Psoas muscle (tissue), 8 donors: ENCODE measurements around the gene ATAD2B. TPM values are rescaled to one million over a fixed set of nuclear protein-coding genes. Genes with fewer than 3 reads are reported as not detected.

Experiments used
- ATAC-seq, 4 donors: fragments of 200-7000 bp; cut with Tn5 transposase; one replicate each; pipeline ENCODE4 v1.9.1; 2020; ENCODE audit warnings: moderate library complexity in 3 of 4, mild to moderate bottlenecking in 2 of 4
- DNase-seq, 2 donors: peaks; one replicate each; pipeline ENCODE4 v3.0.0-alpha.2; 2020
- H3K27ac ChIP-seq: fragments of 200-600 bp; one replicate; pipeline ENCODE4 v1.8.0; 2022
- H3K27me3 ChIP-seq, 3 donors: fragments of 200-600 bp in 1 of 3; one replicate each; pipeline versions ENCODE4 v1.6.1 to v1.8.0; 2013 to 2022; ENCODE audit warnings: low read length in 2 of 3, mild to moderate bottlenecking in 2 of 3, moderate library complexity in 1 of 3; ENCODE audit not compliant: insufficient read depth in 3 of 3
- H3K36me3 ChIP-seq, 2 donors: fragments of 200-600 bp in 1 of 2; one replicate each; pipeline versions ENCODE4 v1.6.1 to v1.8.0; 2013 to 2022; ENCODE audit warnings: low read depth in 1 of 2, mild to moderate bottlenecking in 1 of 2, moderate library complexity in 1 of 2; ENCODE audit not compliant: insufficient read depth in 1 of 2
- H3K4me1 ChIP-seq: fragments of 200-600 bp; one replicate; pipeline ENCODE4 v1.8.0; 2022
- H3K4me3 ChIP-seq: fragments of 200-600 bp; one replicate; pipeline ENCODE4 v1.8.0; 2022; ENCODE audit warnings: mild to moderate bottlenecking
- H3K9me3 ChIP-seq: fragments of 200-600 bp; one replicate; pipeline ENCODE4 v1.8.0; 2022
- WGBS, 3 donors: extraction: QIAGEN DNeasy Blood & Tissue Kit; methylation state at CpG; one replicate each; pipeline versions ENCODE4 v1.1.6 to v1.1.7; 2013; 5-methylcytosine and 5-hydroxymethylcytosine counted together
- intact Hi-C, 2 donors: fragments of 100-400 bp; cut with DNase I; formaldehyde crosslinking; loops; one replicate each; pipeline versions ENCODE4 v1.11.0 to v1.14.2; 2022
- polyA plus RNA-seq, 3 donors: library from polyadenylated mRNA; stranded (reverse); fragments of 200-250 nt; gene quantifications; one replicate each; pipeline ENCODE4 v1.2.3, GENCODE V29; 2013
- total RNA-seq, 4 donors: library from RNA; stranded (reverse); fragmentation: NEBNext Ultra II Directional in 2 of 4; extraction: Animal tissue kit (Norgen Biotek cat#: 25700) in 2 of 4; gene quantifications; one replicate each; pipeline versions ENCODE4 v1.2.1 to v1.2.4, GENCODE V29; 2021 to 2023
- TF ChIP-seq, protein P1 (sequence below): fragments of 200-600 bp; IDR thresholded peaks from one replicate; pipeline ENCODE4 v1.8.0; 2022; ENCODE audit warnings: antibody characterized with exemption
- donor health status: healthy with polysubstance abuse.
- donor health status: DM: no; HTN: no; CAD: no; lungs with moderate emphysema.
- donor health status: Bipolar disorder and iron deficiency.
- donor health status: healthy.
- donor health status: DM: yes; HTN: yes; CAD: no.
- donor health status: DM: no; HTN: no; CAD: no.
- donor health status: DM: no; HTN: no; CAD: no.
- donor health status: DM: yes; HTN: yes; CAD: no.

The ATAD2B gene
- total and polyA plus RNA-seq, 7 donors, result 2.6 to 12.5 (median 7.7) TPM

DNA sequence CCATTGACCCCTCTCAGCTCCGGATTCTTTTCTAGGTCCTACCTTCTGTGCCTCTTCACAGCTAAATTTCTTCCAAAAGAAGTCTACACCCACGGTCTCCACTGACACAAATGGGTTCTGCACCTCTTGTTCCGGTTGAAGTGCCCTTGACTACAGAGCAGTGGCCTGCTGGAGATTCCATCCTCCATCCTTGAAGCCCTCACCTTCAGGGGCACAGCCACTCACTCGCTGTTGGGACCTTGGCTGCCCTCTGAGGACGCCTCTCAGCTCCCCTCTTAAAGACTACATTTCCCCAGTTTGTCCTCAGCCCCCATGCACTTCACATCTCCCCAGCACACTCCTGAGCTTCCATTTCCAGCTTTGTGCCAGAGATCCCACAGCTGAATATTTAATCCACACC, 226.3 kb downstream of the ATAD2B start:
- Histone ChIP-seq H3K4me3 (no peak overlapping the region), H3K9me3 (no peaks in the 10 kb centered on the region), H3K27ac (no peak overlapping the region), H3K36me3 (peaks cover 0 to 45% of the 10 kb centered on the region in 2 donors), H3K27me3 (no peaks in the 10 kb centered on the region), H3K4me1 (peaks cover 9% of the 10 kb centered on the region)
- TF ChIP-seq, protein P1, sequence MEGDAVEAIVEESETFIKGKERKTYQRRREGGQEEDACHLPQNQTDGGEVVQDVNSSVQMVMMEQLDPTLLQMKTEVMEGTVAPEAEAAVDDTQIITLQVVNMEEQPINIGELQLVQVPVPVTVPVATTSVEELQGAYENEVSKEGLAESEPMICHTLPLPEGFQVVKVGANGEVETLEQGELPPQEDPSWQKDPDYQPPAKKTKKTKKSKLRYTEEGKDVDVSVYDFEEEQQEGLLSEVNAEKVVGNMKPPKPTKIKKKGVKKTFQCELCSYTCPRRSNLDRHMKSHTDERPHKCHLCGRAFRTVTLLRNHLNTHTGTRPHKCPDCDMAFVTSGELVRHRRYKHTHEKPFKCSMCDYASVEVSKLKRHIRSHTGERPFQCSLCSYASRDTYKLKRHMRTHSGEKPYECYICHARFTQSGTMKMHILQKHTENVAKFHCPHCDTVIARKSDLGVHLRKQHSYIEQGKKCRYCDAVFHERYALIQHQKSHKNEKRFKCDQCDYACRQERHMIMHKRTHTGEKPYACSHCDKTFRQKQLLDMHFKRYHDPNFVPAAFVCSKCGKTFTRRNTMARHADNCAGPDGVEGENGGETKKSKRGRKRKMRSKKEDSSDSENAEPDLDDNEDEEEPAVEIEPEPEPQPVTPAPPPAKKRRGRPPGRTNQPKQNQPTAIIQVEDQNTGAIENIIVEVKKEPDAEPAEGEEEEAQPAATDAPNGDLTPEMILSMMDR, result no peak
- 82 to 91% (median 84%) methylated on average over 5 of the region's 5 CpGs for WGBS, 3 donors
- ATAC-seq, result no peak
- intact Hi-C loops, result no loop called here
- DNase-seq, result no peak

DNA sequence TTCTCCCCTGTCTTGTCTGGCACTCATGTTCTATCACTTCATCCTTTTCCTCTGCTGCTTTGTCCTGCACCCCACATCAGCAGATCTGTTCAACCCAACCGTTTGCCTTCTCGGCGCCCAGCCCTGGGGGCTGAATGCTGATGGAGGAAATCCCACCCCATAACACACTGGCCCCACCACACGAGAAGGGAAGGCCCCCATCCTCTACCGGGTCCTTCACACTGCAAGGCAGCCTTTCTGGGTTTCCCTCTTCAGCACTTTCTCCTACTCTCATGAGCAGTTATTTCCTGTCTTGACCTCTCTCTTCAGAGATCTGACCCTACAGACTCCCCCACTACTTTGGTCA, 227.4 kb downstream of the ATAD2B start:
- no peaks in the 10 kb centered on the region for H3K9me3 ChIP-seq

DNA sequence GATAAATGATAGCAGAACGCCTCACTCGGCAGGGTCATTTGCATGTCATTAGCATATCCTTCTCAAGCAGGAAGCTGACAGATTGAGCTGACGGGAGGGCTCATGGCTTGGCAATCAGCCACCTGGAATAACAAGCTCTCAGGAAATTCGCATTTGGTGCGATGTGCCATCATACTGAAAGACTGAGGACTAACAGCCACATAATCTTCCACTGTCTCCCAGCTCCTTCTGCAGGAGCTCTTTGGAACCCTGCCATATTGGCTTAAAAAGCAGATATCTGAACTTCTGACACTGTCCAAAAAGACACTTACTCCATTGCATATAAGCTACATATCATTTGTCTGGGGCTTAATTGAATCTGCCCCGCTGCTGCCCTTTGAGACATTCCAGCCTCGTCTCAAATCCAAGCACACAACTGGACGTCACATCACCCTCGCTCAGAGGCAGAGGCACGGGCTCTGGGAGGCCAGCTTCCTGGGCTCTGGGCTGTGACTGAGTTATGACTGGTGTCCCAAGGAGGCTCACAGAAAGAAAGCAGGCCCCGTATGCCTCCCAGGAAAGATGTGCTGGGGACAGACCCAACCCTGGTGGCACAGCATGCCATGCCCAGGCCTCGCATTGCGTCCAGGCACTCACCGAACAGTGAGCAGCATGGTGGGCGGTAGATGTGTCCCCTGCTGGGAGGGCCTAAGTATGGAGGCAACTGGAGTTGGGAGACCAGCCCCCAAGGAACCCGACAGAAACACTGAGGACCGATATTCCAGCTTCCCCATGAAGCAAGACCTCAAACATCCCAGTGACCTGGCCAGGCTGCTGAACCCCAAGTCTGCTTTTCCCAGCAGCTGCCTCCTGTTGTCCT, 228.0 kb downstream of the ATAD2B start:
- intact Hi-C loops, result no loop called here
- Histone ChIP-seq H3K4me1 (peaks cover 9% of the 10 kb centered on the region), H3K27ac (peak overlapping the region; percentile 21), H3K27me3 (no peaks in the 10 kb centered on the region), H3K36me3 (peaks cover 0 to 35% of the 10 kb centered on the region in 2 donors), H3K4me3 (no peak overlapping the region), H3K9me3 (no peaks in the 10 kb centered on the region)
- ATAC-seq (peak in 3 of 4 donors; percentile 34 to 67 (median 55)), DNase-seq (peak in 1 of 2 donors; percentile 45)
- TF ChIP-seq, protein P1, result no peak
- 61 to 80% (median 65%) methylated on average over 17 of the region's 17 CpGs for WGBS, 3 donors

More for the DNA sequence above, 227.4 kb downstream of the ATAD2B start:
- Histone ChIP-seq H3K27me3 (no peaks in the 10 kb centered on the region), H3K36me3 (peaks cover 0 to 39% of the 10 kb centered on the region in 2 donors), H3K4me1 (peaks cover 9% of the 10 kb centered on the region), H3K4me3 (no peak overlapping the region), H3K27ac (peak overlapping the region; percentile 21)
- TF ChIP-seq, protein P1, result no peak
- peak in 1 of 2 donors; percentile 23 for DNase-seq
- ATAC-seq, result no peak
- 94 to 97% (median 96%) methylated on average over 5 of the region's 5 CpGs for WGBS, 3 donors
- intact Hi-C loops, result no loop called here

Other genes with a start within 250 kb of the ATAD2B start
- 10 to 100 TPM; 20.4 to 23.5 (median 20.8) TPM for gene UBXN2A, start 13.3 kb upstream of the ATAD2B start, total RNA-seq
- gene UBXN2A, start 13.3 kb upstream of the ATAD2B start, polyA plus RNA-seq, result 10 to 100 TPM; 12.0 to 33.9 (median 19.0) TPM
- under 1 TPM in 2 of 4 donors, not detected in 2; 0.27 to 0.28 TPM for gene MFSD2B, start 83.0 kb upstream of the ATAD2B start, total RNA-seq
- under 1 TPM; 0.03 to 0.12 (median 0.07) TPM for gene MFSD2B, start 83.0 kb upstream of the ATAD2B start, polyA plus RNA-seq
- 10 to 100 TPM in 2 of 4 donors, 1 to 10 TPM in 2; 6.5 to 14.6 (median 9.7) TPM for gene WDCP, start 120.3 kb upstream of the ATAD2B start, total RNA-seq
- 10 to 100 TPM in 1 of 3 donors, 1 to 10 TPM in 2; 4.6 to 17.3 (median 5.0) TPM for gene WDCP, start 120.3 kb upstream of the ATAD2B start, polyA plus RNA-seq
- 1 to 10 TPM in 1 of 4 donors, under 1 TPM in 3; 0.46 to 1.8 (median 0.75) TPM for gene FKBP1B, start 122.6 kb upstream of the ATAD2B start, total RNA-seq
- gene FKBP1B, start 122.6 kb upstream of the ATAD2B start, polyA plus RNA-seq, result 1 to 10 TPM; 1.3 to 2.7 (median 2.1) TPM
- 10 to 100 TPM; 44.2 to 60.5 (median 55.5) TPM for gene SF3B6, start 149.2 kb upstream of the ATAD2B start, total RNA-seq
- 100 to 1,000 TPM in 1 of 3 donors, 10 to 100 TPM in 2; 68.2 to 116 (median 90.8) TPM for gene SF3B6, start 149.2 kb upstream of the ATAD2B start, polyA plus RNA-seq
- 1 to 10 TPM; 1.3 to 5.0 (median 2.6) TPM for gene TP53I3, start 157.7 kb upstream of the ATAD2B start, total RNA-seq
- gene TP53I3, start 157.7 kb upstream of the ATAD2B start, polyA plus RNA-seq, result 1 to 10 TPM; 1.7 to 5.6 (median 3.7) TPM
- under 1 TPM in 3 of 4 donors, not detected in 1; 0.24 to 0.45 (median 0.34) TPM for gene PFN4, start 196.2 kb upstream of the ATAD2B start, total RNA-seq
- 1 to 10 TPM in 1 of 3 donors, under 1 TPM in 2; 0.18 to 1.2 (median 0.35) TPM for gene PFN4, start 196.2 kb upstream of the ATAD2B start, polyA plus RNA-seq
- 10 to 100 TPM; 12.4 to 30.1 (median 12.8) TPM for gene FAM228B, start 196.3 kb upstream of the ATAD2B start, total RNA-seq
- gene FAM228B, start 196.3 kb upstream of the ATAD2B start, polyA plus RNA-seq, result 1 to 10 TPM; 2.5 to 6.9 (median 5.2) TPM
- under 1 TPM in 3 of 4 donors, not detected in 1; 0.50 to 0.69 (median 0.58) TPM for gene FAM228A, start 247.9 kb upstream of the ATAD2B start, total RNA-seq
- gene FAM228A, start 247.9 kb upstream of the ATAD2B start, polyA plus RNA-seq, result under 1 TPM; 0.04 to 0.24 (median 0.23) TPM